A549 (cell line): ENCODE measurements around the gene CRTAP.

Experiments used
- NR3C1 ChIP-seq: fragments of >200 bp; sonication (Bioruptor Twin); formaldehyde crosslinking; IDR thresholded peaks from 3 replicates; pipeline ENCODE4 v1.6.1; 2017
- POLR2A ChIP-seq: IDR thresholded peaks from 2 replicates; pipeline ENCODE4 v1.6.1; 2012; ENCODE audit warnings: mild to moderate bottlenecking, low read length
- TF ChIP-seq, protein P1 (sequence below): IDR thresholded peaks from 2 replicates; pipeline ENCODE4 v1.6.1; 2012
- TF ChIP-seq, protein P2 (sequence below): fragments of >200 bp; sonication (Bioruptor Twin); formaldehyde crosslinking; IDR thresholded peaks from 3 replicates; pipeline ENCODE4 v1.5.1; 2016

DNA sequence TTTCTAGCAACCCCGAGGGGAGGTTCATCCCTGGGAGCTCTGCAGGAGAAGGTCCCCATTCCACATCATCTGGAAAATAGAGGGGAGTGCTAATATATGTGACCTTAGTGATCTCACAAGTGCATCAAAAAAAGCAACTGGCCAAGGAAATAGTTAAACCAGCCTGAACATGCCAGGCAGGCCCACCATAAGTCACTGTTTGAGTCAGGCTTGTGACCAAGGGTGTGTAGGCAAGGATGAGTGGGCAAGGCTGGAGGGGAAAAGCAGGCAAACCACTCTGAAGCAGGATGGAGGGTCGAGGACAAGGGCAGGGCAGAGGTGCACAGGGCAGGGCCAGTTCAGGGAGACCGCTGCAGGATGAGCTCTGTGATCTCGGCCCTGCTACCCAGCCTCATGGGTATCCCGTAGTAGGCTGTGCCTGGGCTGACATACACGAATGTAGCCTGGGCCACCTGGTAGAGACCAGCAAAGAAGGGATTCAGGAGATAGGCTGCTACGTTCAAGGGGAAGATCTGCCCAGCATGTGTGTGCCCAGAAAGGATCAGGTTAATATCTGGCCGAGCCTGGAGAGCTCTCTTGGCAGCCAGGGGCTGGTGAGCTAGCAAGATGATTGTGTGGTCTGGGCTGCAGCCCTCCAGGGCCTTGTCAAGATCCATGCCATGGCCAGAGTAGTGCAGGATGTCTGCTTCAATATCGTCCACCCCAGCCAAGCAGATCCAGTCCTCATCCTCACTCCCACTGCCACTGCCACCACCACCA lies 21.1 kb upstream of the CRTAP start:
- no peak for TF ChIP-seq NR3C1
- TF ChIP-seq, protein P1, sequence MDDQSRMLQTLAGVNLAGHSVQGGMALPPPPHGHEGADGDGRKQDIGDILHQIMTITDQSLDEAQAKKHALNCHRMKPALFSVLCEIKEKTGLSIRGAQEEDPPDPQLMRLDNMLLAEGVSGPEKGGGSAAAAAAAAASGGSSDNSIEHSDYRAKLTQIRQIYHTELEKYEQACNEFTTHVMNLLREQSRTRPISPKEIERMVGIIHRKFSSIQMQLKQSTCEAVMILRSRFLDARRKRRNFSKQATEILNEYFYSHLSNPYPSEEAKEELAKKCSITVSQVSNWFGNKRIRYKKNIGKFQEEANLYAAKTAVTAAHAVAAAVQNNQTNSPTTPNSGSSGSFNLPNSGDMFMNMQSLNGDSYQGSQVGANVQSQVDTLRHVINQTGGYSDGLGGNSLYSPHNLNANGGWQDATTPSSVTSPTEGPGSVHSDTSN: no peak
- TF ChIP-seq, protein P2, sequence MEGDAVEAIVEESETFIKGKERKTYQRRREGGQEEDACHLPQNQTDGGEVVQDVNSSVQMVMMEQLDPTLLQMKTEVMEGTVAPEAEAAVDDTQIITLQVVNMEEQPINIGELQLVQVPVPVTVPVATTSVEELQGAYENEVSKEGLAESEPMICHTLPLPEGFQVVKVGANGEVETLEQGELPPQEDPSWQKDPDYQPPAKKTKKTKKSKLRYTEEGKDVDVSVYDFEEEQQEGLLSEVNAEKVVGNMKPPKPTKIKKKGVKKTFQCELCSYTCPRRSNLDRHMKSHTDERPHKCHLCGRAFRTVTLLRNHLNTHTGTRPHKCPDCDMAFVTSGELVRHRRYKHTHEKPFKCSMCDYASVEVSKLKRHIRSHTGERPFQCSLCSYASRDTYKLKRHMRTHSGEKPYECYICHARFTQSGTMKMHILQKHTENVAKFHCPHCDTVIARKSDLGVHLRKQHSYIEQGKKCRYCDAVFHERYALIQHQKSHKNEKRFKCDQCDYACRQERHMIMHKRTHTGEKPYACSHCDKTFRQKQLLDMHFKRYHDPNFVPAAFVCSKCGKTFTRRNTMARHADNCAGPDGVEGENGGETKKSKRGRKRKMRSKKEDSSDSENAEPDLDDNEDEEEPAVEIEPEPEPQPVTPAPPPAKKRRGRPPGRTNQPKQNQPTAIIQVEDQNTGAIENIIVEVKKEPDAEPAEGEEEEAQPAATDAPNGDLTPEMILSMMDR: no peak
- no peak for TF ChIP-seq POLR2A
